ENCODE measurements around the gene EXOC6B.

The EXOC6B gene

GRCh38 chr2:72399879-72400278 is 426.0 kb downstream of the EXOC6B start:
- H3K36me3 ChIP-seq (replicated peaks in 1 of 2; ENCODE audit: control insufficient read depth in 2 of 2, insufficient read depth in 2 of 2, low read length in 2 of 2) = no peaks in the 10 kb centered on the region
- no peak overlapping the region for H2BK15ac ChIP-seq (ENCODE audit: low read length)
- H2BK120ac ChIP-seq (ENCODE audit: low read depth, low read length) = no peak overlapping the region
- H3K23ac ChIP-seq (ENCODE audit: low read depth, low read length, poor library complexity) = no peak overlapping the region
- H4K8ac ChIP-seq (ENCODE audit: low read depth, low read length) = no peak overlapping the region
- DNase-seq (ENCODE audit: low spot score) = no peak
- H3K4me3 ChIP-seq (ENCODE audit: low read length in 2 of 2) = no peak overlapping the region
- no peak overlapping the region for H4K91ac ChIP-seq (ENCODE audit: low read depth, low read length, poor library complexity)
- no peak overlapping the region for H3K18ac ChIP-seq (ENCODE audit: low read length)
- H2BK5ac ChIP-seq (ENCODE audit: low read length) = no peak overlapping the region
- H3K4me1 ChIP-seq (ENCODE audit: control insufficient read depth in 2 of 2, insufficient read depth in 1 of 2, low read depth in 1 of 2, low read length in 2 of 2) = no peaks in the 10 kb centered on the region
- H2BK12ac ChIP-seq (ENCODE audit: low read length) = no peak overlapping the region
- no peaks in the 10 kb centered on the region for H3K79me1 ChIP-seq (ENCODE audit: low read depth, low read length)
- no peak overlapping the region for H3K14ac ChIP-seq (ENCODE audit: low read length)
- no peak overlapping the region for H3K27ac ChIP-seq (replicated peaks; ENCODE audit: low read length)
- no peak overlapping the region for H3K9ac ChIP-seq (ENCODE audit: low read depth, low read length, poor library complexity)
- peaks cover 0 to 13% of the 10 kb centered on the region in 2 donors for H3K9me3 ChIP-seq (replicated peaks in 1 of 2; ENCODE audit: control insufficient read depth in 2 of 2, insufficient read depth in 1 of 2, low read depth in 1 of 2, low read length in 2 of 2)
- no peak overlapping the region for H2AK5ac ChIP-seq (ENCODE audit: low read depth, low read length)
- no peak overlapping the region for H3K4me2 ChIP-seq (ENCODE audit: insufficient read depth, low read length, poor library complexity, severe bottlenecking)
- H2AFZ ChIP-seq (ENCODE audit: low read length) = no peak overlapping the region
- H3K4ac ChIP-seq (ENCODE audit: low read length) = no peak overlapping the region
- H3K27me3 ChIP-seq (ENCODE audit: control insufficient read depth in 3 of 3, insufficient read depth in 3 of 3, low read depth in 1 of 3, low read length in 3 of 3) = no peaks in the 10 kb centered on the region

- Histone ChIP-seq H4K91ac (ENCODE audit: low read depth, low read length, poor library complexity) (no peak overlapping the region), H3K36me3 (replicated peaks in 1 of 2; ENCODE audit: control insufficient read depth in 2 of 2, insufficient read depth in 2 of 2, low read length in 2 of 2) (peaks cover 0 to 3% of the 10 kb centered on the region in 2 donors), H2BK5ac (ENCODE audit: low read length) (no peak overlapping the region), H2BK12ac (ENCODE audit: low read length) (no peak overlapping the region), H3K4me3 (ENCODE audit: low read length in 2 of 2) (no peak overlapping the region), H3K9me3 (replicated peaks in 1 of 2; ENCODE audit: control insufficient read depth in 2 of 2, insufficient read depth in 1 of 2, low read depth in 1 of 2, low read length in 2 of 2) (peaks cover 3 to 7% of the 10 kb centered on the region in 2 donors), H3K27me3 (ENCODE audit: control insufficient read depth in 3 of 3, insufficient read depth in 3 of 3, low read depth in 1 of 3, low read length in 3 of 3) (peaks cover 0 to 2% (median 0%) of the 10 kb centered on the region in 3 experiments), H3K79me1 (ENCODE audit: low read depth, low read length) (peaks cover 3% of the 10 kb centered on the region), H3K27ac (replicated peaks; ENCODE audit: low read length) (no peak overlapping the region), H3K9ac (ENCODE audit: low read depth, low read length, poor library complexity) (no peak overlapping the region), H2BK15ac (ENCODE audit: low read length) (no peak overlapping the region), H2AFZ (ENCODE audit: low read length) (no peak overlapping the region), H3K18ac (ENCODE audit: low read length) (no peak overlapping the region), H3K14ac (ENCODE audit: low read length) (no peak overlapping the region), H4K8ac (ENCODE audit: low read depth, low read length) (no peak overlapping the region), H3K4me2 (ENCODE audit: insufficient read depth, low read length, poor library complexity, severe bottlenecking) (no peak overlapping the region), H3K4ac (ENCODE audit: low read length) (no peak overlapping the region), H3K23ac (ENCODE audit: low read depth, low read length, poor library complexity) (no peak overlapping the region), H2AK5ac (ENCODE audit: low read depth, low read length) (no peak overlapping the region), H3K4me1 (ENCODE audit: control insufficient read depth in 2 of 2, insufficient read depth in 1 of 2, low read depth in 1 of 2, low read length in 2 of 2) (no peaks in the 10 kb centered on the region), H2BK120ac (ENCODE audit: low read depth, low read length) (no peak overlapping the region)
- WGBS, 2 donors (ENCODE audit: extremely low coverage in 2 of 2, insufficient read length in 2 of 2, insufficient replicate concordance in 1 of 2) = no CpG with 5 or more reads among the region's 1 CpG
- no peak for DNase-seq (ENCODE audit: low spot score)
These were observed 430.7 kb downstream of the EXOC6B start for GRCh38 chr2:72395096-72395495.

GRCh38 chr2:72394541-72395070 is 431.2 kb downstream of the EXOC6B start:
- Histone ChIP-seq H3K4me1 (ENCODE audit: control insufficient read depth in 2 of 2, insufficient read depth in 1 of 2, low read depth in 1 of 2, low read length in 2 of 2) (no peaks in the 10 kb centered on the region), H3K4ac (ENCODE audit: low read length) (no peak overlapping the region), H2BK5ac (ENCODE audit: low read length) (no peak overlapping the region), H3K27ac (replicated peaks; ENCODE audit: low read length) (no peak overlapping the region), H3K18ac (ENCODE audit: low read length) (no peak overlapping the region), H3K9me3 (replicated peaks in 1 of 2; ENCODE audit: control insufficient read depth in 2 of 2, insufficient read depth in 1 of 2, low read depth in 1 of 2, low read length in 2 of 2) (peaks cover 3 to 4% of the 10 kb centered on the region in 2 donors), H2BK15ac (ENCODE audit: low read length) (no peak overlapping the region), H2BK120ac (ENCODE audit: low read depth, low read length) (no peak overlapping the region), H3K4me3 (ENCODE audit: low read length in 2 of 2) (no peak overlapping the region), H2AFZ (ENCODE audit: low read length) (no peak overlapping the region), H4K8ac (ENCODE audit: low read depth, low read length) (no peak overlapping the region), H3K36me3 (replicated peaks in 1 of 2; ENCODE audit: control insufficient read depth in 2 of 2, insufficient read depth in 2 of 2, low read length in 2 of 2) (peaks cover 0 to 3% of the 10 kb centered on the region in 2 donors), H2BK12ac (ENCODE audit: low read length) (no peak overlapping the region), H3K9ac (ENCODE audit: low read depth, low read length, poor library complexity) (no peak overlapping the region), H3K79me1 (ENCODE audit: low read depth, low read length) (peaks cover 3% of the 10 kb centered on the region), H3K27me3 (ENCODE audit: control insufficient read depth in 3 of 3, insufficient read depth in 3 of 3, low read depth in 1 of 3, low read length in 3 of 3) (peaks cover 0 to 2% (median 0%) of the 10 kb centered on the region in 3 experiments), H3K23ac (ENCODE audit: low read depth, low read length, poor library complexity) (no peak overlapping the region), H3K14ac (ENCODE audit: low read length) (no peak overlapping the region), H3K4me2 (ENCODE audit: insufficient read depth, low read length, poor library complexity, severe bottlenecking) (no peak overlapping the region), H2AK5ac (ENCODE audit: low read depth, low read length) (no peak overlapping the region), H4K91ac (ENCODE audit: low read depth, low read length, poor library complexity) (no peak overlapping the region)
- DNase-seq (ENCODE audit: low spot score) = no peak

- WGBS, 2 donors (ENCODE audit: extremely low coverage in 2 of 2, insufficient read length in 2 of 2, insufficient replicate concordance in 1 of 2) = no CpG with 5 or more reads among the region's 2 CpGs
These were observed 436.4 kb downstream of the EXOC6B start for GRCh38 chr2:72389447-72389846.

More at GRCh38 chr2:72389447-72389846, 436.4 kb downstream of the EXOC6B start:
- H2BK5ac ChIP-seq (ENCODE audit: low read length) = no peak overlapping the region
- H3K23ac ChIP-seq (ENCODE audit: low read depth, low read length, poor library complexity) = no peak overlapping the region
- H3K4ac ChIP-seq (ENCODE audit: low read length) = no peak overlapping the region
- peaks cover 3% of the 10 kb centered on the region for H3K79me1 ChIP-seq (ENCODE audit: low read depth, low read length)
- peaks cover 0 to 5% of the 10 kb centered on the region in 2 donors for H3K36me3 ChIP-seq (replicated peaks in 1 of 2; ENCODE audit: control insufficient read depth in 2 of 2, insufficient read depth in 2 of 2, low read length in 2 of 2)
- no peak overlapping the region for H3K18ac ChIP-seq (ENCODE audit: low read length)
- H3K14ac ChIP-seq (ENCODE audit: low read length) = no peak overlapping the region
- no peak overlapping the region for H3K4me2 ChIP-seq (ENCODE audit: insufficient read depth, low read length, poor library complexity, severe bottlenecking)
- no peaks in the 10 kb centered on the region for H3K4me1 ChIP-seq (ENCODE audit: control insufficient read depth in 2 of 2, insufficient read depth in 1 of 2, low read depth in 1 of 2, low read length in 2 of 2)
- no peak for DNase-seq (ENCODE audit: low spot score)
- peaks cover 0 to 2% (median 0%) of the 10 kb centered on the region in 3 experiments for H3K27me3 ChIP-seq (ENCODE audit: control insufficient read depth in 3 of 3, insufficient read depth in 3 of 3, low read depth in 1 of 3, low read length in 3 of 3)
- no peak overlapping the region for H3K9ac ChIP-seq (ENCODE audit: low read depth, low read length, poor library complexity)
- no peak overlapping the region for H3K4me3 ChIP-seq (ENCODE audit: low read length in 2 of 2)
- no peak overlapping the region for H2BK15ac ChIP-seq (ENCODE audit: low read length)
- no peak overlapping the region for H2AFZ ChIP-seq (ENCODE audit: low read length)
- H4K91ac ChIP-seq (ENCODE audit: low read depth, low read length, poor library complexity) = no peak overlapping the region
- no peak overlapping the region for H2BK120ac ChIP-seq (ENCODE audit: low read depth, low read length)
- H3K9me3 ChIP-seq (replicated peaks in 1 of 2; ENCODE audit: control insufficient read depth in 2 of 2, insufficient read depth in 1 of 2, low read depth in 1 of 2, low read length in 2 of 2) = peaks cover 8 to 14% of the 10 kb centered on the region in 2 donors
- no peak overlapping the region for H3K27ac ChIP-seq (replicated peaks; ENCODE audit: low read length)
- H4K8ac ChIP-seq (ENCODE audit: low read depth, low read length) = no peak overlapping the region
- no peak overlapping the region for H2BK12ac ChIP-seq (ENCODE audit: low read length)
- no peak overlapping the region for H2AK5ac ChIP-seq (ENCODE audit: low read depth, low read length)

Measured in neuronal stem cell (in vitro differentiated cells).